Testis (tissue), 3 donors: Measurements from ENCODE around the gene SOX21. TPM values are rescaled to one million over a fixed set of nuclear protein-coding genes. Genes with fewer than 3 reads are reported as not detected.

Experiments used
- DNase-seq: peaks from one replicate; pipeline ENCODE4 v3.0.0-alpha.2; 2019
- H3K27ac ChIP-seq, 2 donors: fragments of 200-600 bp; sonication (generic); one replicate each; pipeline ENCODE4 v1.5.1; 2019
- H3K27me3 ChIP-seq: fragments of 200-600 bp; sonication (generic); one replicate; pipeline ENCODE4 v1.5.1; 2019
- H3K36me3 ChIP-seq: fragments of 200-600 bp; sonication (generic); one replicate; pipeline ENCODE4 v1.5.1; 2017; ENCODE audit warnings: low read depth; ENCODE audit errors: missing control alignments
- H3K4me1 ChIP-seq: fragments of 200-600 bp; sonication (generic); one replicate; pipeline ENCODE4 v1.5.1; 2019
- H3K4me3 ChIP-seq, 2 donors: fragments of 200-600 bp; sonication (generic); one replicate each; pipeline ENCODE4 v1.5.1; 2017 to 2019
- H3K9me3 ChIP-seq: fragments of 200-600 bp; sonication (generic); one replicate; pipeline ENCODE4 v1.5.1; 2017
- POLR2A ChIP-seq: fragments of 450-650 bp; IDR thresholded peaks from one replicate; pipeline ENCODE4 v1.6.1; 2017; ENCODE audit warnings: antibody characterized with exemption, mild to moderate bottlenecking, moderate library complexity
- WGBS, 2 donors: methylation state at CpG; one replicate each; pipeline ENCODE4 v1.1.5; 2018; 5-methylcytosine and 5-hydroxymethylcytosine counted together
- intact Hi-C: fragments of 100-400 bp; cut with DNase I; formaldehyde crosslinking; loops from one replicate; pipeline ENCODE4 v1.15.1; 2023; ENCODE audit warnings: low total_unique reads
- polyA plus RNA-seq: library from polyadenylated mRNA; stranded (reverse); fragments of 350-450 nt; fragmentation: Illumina TruSeq; extraction: RNeasy Lipid Tissue Mini Kit (QIAGEN cat#74804); gene quantifications from one replicate; pipeline ENCODE4 v1.2.3, GENCODE V29; 2014; ENCODE audit warnings: low read depth, low replicate concordance; ENCODE audit not compliant: insufficient read depth
- total RNA-seq, 2 donors: library from RNA; depleted of rRNA; stranded (reverse); fragments of >200 nt; gene quantifications; one replicate each; pipeline ENCODE4 v1.2.3, GENCODE V29; 2016
- TF ChIP-seq, protein P1 (sequence below), 3 experiments: fragments of 450-650 bp in 2 of 3; fragments of 200-600 bp in 1 of 3; sonication (generic) in 1 of 3; IDR thresholded peaks; one replicate each; pipeline ENCODE4 v1.5.1; 2016 to 2019; ENCODE audit warnings: antibody characterized with exemption in 3 of 3, mild to moderate bottlenecking in 2 of 3, moderate library complexity in 1 of 3

SOX21 gene
- total and polyA plus RNA-seq, 3 donors from 2014 or later: 0.15 to 0.71 (median 0.56) TPM

DNA sequence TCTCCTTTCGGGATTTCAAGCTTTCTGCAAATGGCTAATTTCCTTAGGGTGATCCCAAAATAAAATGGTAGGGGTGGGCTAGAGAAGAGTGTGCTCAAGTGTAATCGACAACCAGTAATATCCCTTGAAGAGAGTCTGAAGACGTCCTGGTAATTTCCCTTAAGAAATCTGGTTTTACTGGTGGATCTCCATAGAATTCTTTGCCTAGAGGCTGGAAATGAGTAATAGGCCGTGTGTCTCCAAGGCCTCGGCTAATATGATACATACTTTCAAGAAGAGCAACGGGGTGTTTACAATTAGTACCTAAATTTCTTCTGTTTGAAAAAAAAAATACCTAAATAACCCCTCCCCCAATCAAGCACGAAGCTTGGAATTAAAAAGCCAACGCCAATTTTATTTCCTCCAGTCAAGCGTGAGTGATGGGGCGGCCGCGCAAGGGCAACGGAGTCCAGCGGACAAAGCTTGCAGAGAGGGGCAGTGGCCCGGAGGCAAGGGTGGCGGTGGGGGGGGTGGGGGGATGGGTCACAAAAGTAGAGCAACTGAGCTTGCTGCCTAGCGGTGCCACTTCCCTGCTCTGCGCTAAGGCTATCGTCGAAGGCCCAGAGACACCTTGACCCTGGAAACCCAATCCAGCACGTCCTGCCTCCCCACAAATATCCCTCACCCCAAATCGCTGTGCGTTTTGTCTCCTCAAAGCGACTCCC, 7.8 kb downstream of the SOX21 start:
- H3K4me3 ChIP-seq: no peak overlapping the region
- H3K9me3 ChIP-seq: no peaks in the 10 kb centered on the region
- no peaks in the 10 kb centered on the region for H3K4me1 ChIP-seq
- TF ChIP-seq, protein P1, sequence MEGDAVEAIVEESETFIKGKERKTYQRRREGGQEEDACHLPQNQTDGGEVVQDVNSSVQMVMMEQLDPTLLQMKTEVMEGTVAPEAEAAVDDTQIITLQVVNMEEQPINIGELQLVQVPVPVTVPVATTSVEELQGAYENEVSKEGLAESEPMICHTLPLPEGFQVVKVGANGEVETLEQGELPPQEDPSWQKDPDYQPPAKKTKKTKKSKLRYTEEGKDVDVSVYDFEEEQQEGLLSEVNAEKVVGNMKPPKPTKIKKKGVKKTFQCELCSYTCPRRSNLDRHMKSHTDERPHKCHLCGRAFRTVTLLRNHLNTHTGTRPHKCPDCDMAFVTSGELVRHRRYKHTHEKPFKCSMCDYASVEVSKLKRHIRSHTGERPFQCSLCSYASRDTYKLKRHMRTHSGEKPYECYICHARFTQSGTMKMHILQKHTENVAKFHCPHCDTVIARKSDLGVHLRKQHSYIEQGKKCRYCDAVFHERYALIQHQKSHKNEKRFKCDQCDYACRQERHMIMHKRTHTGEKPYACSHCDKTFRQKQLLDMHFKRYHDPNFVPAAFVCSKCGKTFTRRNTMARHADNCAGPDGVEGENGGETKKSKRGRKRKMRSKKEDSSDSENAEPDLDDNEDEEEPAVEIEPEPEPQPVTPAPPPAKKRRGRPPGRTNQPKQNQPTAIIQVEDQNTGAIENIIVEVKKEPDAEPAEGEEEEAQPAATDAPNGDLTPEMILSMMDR (IDR thresholded peaks at IDR 0.05): no peak
- TF ChIP-seq POLR2A: no peak
- WGBS, 2 donors: 8 to 9% methylated on average over 23 to 24 of the region's 24 CpGs
- DNase-seq: no peak
- no peak overlapping the region for H3K27ac ChIP-seq
- H3K36me3 ChIP-seq: no peaks in the 10 kb centered on the region
- intact Hi-C loops: no loop called here
- no peaks in the 10 kb centered on the region for H3K27me3 ChIP-seq

DNA sequence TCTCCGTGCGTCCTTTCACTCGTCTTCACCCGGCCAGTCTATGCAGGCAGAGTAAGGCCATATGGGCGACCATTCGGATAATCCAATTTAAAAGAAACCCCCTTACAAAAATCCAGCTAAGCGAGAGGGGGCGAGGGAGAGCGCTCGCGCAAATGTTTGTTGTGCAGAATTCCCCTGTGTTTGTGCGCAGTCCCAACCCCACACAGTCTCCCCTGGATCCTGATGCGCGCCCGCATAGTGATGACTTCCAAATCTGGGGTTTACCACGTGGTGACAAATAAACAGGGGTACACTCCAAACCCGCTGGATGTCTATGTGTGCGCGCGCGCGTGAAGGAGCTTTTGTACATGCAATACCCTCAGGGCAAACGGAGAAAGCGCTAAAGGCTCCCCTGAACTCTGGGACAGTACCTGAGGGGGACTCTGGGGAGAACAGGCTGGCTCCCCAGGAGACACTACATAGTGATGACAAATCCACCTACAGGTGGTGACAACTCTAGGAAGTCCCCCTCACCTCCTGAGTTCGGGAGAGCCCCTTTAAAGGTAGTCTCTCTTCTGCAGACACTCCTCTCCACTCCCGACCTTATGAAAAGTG, 8.5 kb downstream of the SOX21 start:
- no peak for DNase-seq

DNA sequence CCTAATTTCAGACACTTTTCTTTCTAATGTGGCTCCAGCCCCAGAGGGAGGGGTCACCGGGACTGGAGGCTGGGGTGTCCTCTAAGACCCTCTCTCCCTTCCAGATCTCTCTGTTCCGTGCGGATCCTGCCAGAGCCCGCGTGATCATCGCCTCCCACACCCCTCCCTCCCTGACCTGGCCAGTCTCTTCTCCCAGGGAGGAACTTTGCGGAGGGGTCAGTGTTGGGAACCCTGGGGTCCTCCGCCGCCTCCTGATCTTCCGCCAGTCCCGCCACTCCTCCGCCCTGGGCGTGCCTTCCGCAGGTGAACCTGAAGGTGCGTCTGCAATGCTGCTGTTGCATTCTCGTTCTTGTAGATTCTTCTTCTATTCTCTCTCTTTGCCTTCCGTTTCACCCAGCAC, 9.1 kb downstream of the SOX21 start:
- TF ChIP-seq POLR2A: no peak
- TF ChIP-seq, protein P1 (IDR thresholded peaks at IDR 0.05): no peak
- Histone ChIP-seq H3K36me3 (no peaks in the 10 kb centered on the region), H3K9me3 (no peaks in the 10 kb centered on the region), H3K27ac (no peak overlapping the region), H3K27me3 (no peaks in the 10 kb centered on the region), H3K4me1 (no peaks in the 10 kb centered on the region), H3K4me3 (no peak overlapping the region)
- intact Hi-C loops: no loop called here
- 2% methylated on average over 17 of the region's 17 CpGs for WGBS, 2 donors
- no peak for DNase-seq

More for the DNA sequence above, 8.5 kb downstream of the SOX21 start:
- Histone ChIP-seq H3K27ac (no peak overlapping the region), H3K4me3 (no peak overlapping the region), H3K9me3 (no peaks in the 10 kb centered on the region), H3K27me3 (no peaks in the 10 kb centered on the region), H3K36me3 (no peaks in the 10 kb centered on the region), H3K4me1 (no peaks in the 10 kb centered on the region)
- TF ChIP-seq, protein P1 (IDR thresholded peaks at IDR 0.05): no peak
- TF ChIP-seq POLR2A: no peak
- 4 to 5% methylated on average over 21 to 26 of the region's 26 CpGs for WGBS, 2 donors
- intact Hi-C loops: no loop called here

DNA sequence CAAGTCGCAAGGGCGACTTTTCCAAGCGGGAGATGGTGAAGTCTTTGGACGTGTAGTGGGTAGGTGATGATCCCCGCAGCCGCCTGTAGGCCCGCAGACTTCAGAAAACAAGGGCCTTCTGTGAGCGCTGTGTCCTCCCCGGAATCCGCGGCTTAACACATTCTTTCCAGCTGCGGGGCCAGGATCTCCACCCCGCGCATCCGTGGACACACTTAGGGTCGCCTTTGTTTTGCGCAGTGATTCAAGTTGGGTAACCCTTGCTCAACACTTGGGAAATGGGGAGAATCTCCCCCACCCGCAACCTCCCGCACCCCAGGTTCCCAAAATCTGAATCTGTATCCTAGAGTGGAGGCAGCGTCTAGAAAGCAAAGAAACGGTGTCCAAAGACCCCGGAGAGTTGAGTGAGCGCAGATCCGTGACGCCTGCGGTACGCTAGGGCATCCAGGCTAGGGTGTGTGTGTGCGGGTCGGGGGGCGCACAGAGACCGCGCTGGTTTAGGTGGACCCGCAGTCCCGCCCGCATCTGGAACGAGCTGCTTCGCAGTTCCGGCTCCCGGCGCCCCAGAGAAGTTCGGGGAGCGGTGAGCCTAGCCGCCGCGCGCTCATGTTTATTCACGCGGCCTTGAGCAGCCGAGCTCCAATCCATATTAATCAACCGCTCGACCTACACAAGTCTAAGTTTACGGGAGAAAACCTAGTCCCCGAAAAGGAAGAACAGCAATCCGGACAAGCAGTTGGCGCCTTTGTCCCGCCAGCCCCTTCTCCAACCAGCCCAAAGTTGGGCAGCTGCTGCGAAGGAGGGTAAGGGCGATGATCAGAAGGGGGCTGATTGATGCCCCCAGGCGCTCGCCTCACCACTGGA, 9.9 kb downstream of the SOX21 start:
- no peaks in the 10 kb centered on the region for H3K9me3 ChIP-seq
- H3K27me3 ChIP-seq: no peaks in the 10 kb centered on the region
- DNase-seq: no peak
- no peaks in the 10 kb centered on the region for H3K4me1 ChIP-seq
- intact Hi-C loops: no loop called here
- H3K4me3 ChIP-seq: peak overlapping the region in 1 of 2 donors; percentile 13
- TF ChIP-seq, protein P1 (IDR thresholded peaks at IDR 0.05): no peak
- TF ChIP-seq POLR2A: no peak
- H3K36me3 ChIP-seq: no peaks in the 10 kb centered on the region
- 2% methylated on average over 26 to 59 of the region's 60 CpGs for WGBS, 2 donors
- H3K27ac ChIP-seq: no peak overlapping the region
